ENCODE data around the gene HSPA12B. TPM values are rescaled to one million over a fixed set of nuclear protein-coding genes. Genes with fewer than 3 reads are reported as not detected.

The HSPA12B gene
- total and polyA plus RNA-seq, 2 donors (not counting 3 experiments of a cell fraction or from before 2014, with no cell fraction given) = 3.7 to 6.6 TPM

DNA sequence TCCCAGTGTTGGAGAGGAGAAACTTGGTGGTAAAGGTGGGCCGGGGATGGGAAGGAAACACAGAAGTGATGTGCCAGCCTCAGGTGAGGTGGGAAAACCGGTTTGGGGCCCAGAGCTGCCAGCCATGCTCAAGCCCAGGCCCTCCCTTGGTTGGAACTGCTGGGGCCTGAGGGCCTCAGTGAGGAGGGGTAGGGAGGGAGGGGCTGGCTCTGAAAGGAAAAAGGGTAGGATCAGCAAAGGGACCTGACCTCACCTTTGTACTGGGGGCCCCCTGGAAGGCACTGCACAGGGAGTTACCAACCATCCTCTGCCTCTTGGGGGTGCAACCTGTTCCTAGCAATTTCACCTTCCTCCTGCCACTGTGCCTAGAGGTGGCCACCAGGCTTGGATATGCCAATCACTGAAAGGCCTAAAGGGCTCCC, 50.6 kb downstream of the HSPA12B start:
- CTCF ChIA-PET = interaction anchor here (7.6 kb wide), 1 partner anchor 36 kb away, joined by 214 read pairs; the partner anchor contains the start of gene AP5S1
- no peak for FAIRE-seq

DNA sequence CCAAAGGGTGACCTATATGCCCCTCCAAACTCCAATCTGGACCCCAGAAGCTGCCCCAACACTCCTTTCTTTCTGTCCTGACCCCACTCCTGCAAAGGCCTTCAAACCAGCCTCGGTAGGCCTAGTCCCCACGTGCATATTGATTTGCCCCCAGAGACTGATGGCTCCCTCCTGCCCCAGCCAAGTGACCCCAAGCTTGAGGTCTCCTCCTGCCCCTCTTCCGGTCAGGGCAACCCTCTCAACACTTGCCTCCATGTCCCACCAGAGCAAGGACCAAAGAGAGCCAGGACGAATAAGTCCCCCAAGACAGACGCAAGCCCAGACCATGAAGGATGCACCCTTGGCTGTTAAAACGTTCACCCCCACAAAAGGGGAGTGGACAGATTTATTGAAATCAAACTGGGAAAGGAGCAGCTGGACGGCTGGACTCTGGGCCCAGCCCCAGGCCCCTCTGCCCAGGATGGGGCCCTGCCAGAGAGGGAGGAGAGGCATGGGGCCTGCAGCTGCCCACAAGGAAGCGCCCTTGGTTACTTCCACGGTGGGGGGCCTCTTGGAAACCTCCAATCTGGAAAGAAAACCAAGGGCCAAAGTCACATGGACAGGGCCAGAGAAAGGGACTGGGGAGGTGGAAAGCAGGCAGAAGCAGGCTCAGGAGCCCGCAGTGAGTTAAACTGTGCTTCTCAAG, 51.2 kb downstream of the HSPA12B start:
- intact Hi-C loops (cut with micrococcal nuclease) = no loop called here
- no peak overlapping the region for H3K9ac ChIP-seq (replicated peaks; ENCODE audit: extremely low read depth, insufficient read depth, low read length)

More for the DNA sequence above, 50.6 kb downstream of the HSPA12B start:
- TF ChIP-seq, protein P1, sequence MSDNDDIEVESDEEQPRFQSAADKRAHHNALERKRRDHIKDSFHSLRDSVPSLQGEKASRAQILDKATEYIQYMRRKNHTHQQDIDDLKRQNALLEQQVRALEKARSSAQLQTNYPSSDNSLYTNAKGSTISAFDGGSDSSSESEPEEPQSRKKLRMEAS (IDR thresholded peaks at IDR 0.05; ENCODE audit: insufficient read depth, insufficient read length) = no peak
- Histone ChIP-seq H3K27me3 (ENCODE audit: control insufficient read depth in 2 of 2, insufficient read depth in 2 of 2, low read length in 2 of 2) (peaks cover 8 to 18% of the 10 kb centered on the region in 2 experiments), H3K9ac (replicated peaks; ENCODE audit: extremely low read depth, insufficient read depth, low read length) (no peak overlapping the region), H3K9me3 (replicated peaks; ENCODE audit: control insufficient read depth, insufficient read depth, low read length) (no peaks in the 10 kb centered on the region), H3K4me2 (ENCODE audit: insufficient read depth, low read length) (no peak overlapping the region), H3K79me2 (ENCODE audit: control insufficient read depth, insufficient read depth, low read length) (peaks cover 31% of the 10 kb centered on the region), H4K20me1 (replicated peaks; ENCODE audit: control insufficient read depth, extremely low read depth, insufficient read depth, low read length) (no peaks in the 10 kb centered on the region), H3K27ac (ENCODE audit: insufficient read depth, low read depth, low read length) (no peak overlapping the region), H3K9me1 (replicated peaks; ENCODE audit: control insufficient read depth, extremely low read depth, insufficient read depth, low read length) (no peaks in the 10 kb centered on the region), H2AFZ (ENCODE audit: low read depth, low read length) (no peak overlapping the region), H3K36me3 (ENCODE audit: control insufficient read depth in 2 of 2, extremely low read depth in 1 of 2, insufficient read depth in 2 of 2, low read length in 2 of 2) (peaks cover 0 to 5% of the 10 kb centered on the region in 2 experiments), H3K4me3 (replicated peaks in 1 of 3; ENCODE audit: insufficient read depth in 1 of 3, low read depth in 1 of 3, low read length in 3 of 3) (no peak overlapping the region), H3K4me1 (ENCODE audit: control insufficient read depth, extremely low read depth, insufficient read depth, low read length) (peaks cover 25% of the 10 kb centered on the region)
- intact Hi-C loops (cut with micrococcal nuclease) (no loop called here), dilution Hi-C loops (cut with MboI; ENCODE audit: extremely low pct_ligation_motif_present, low sequenced_read_pairs) (no loop called here)
- no TSS peak for BruUV-seq (replicated peaks)
- POLR2A ChIA-PET = no interaction called here
- no peak for DNase-seq (ENCODE audit: low read depth, low spot score)

More for the DNA sequence above, 51.2 kb downstream of the HSPA12B start:
- POLR2A ChIA-PET = no interaction called here
- Histone ChIP-seq H3K4me2 (ENCODE audit: insufficient read depth, low read length) (no peak overlapping the region), H3K9me3 (replicated peaks; ENCODE audit: control insufficient read depth, insufficient read depth, low read length) (no peaks in the 10 kb centered on the region), H3K27ac (ENCODE audit: insufficient read depth, low read depth, low read length) (no peak overlapping the region), H3K27me3 (ENCODE audit: control insufficient read depth in 2 of 2, insufficient read depth in 2 of 2, low read length in 2 of 2) (peaks cover 5 to 12% of the 10 kb centered on the region in 2 experiments), H4K20me1 (replicated peaks; ENCODE audit: control insufficient read depth, extremely low read depth, insufficient read depth, low read length) (no peaks in the 10 kb centered on the region), H3K79me2 (ENCODE audit: control insufficient read depth, insufficient read depth, low read length) (peaks cover 31% of the 10 kb centered on the region), H3K4me1 (ENCODE audit: control insufficient read depth, extremely low read depth, insufficient read depth, low read length) (peaks cover 22% of the 10 kb centered on the region), H3K4me3 (replicated peaks in 1 of 3; ENCODE audit: insufficient read depth in 1 of 3, low read depth in 1 of 3, low read length in 3 of 3) (no peak overlapping the region), H3K9me1 (replicated peaks; ENCODE audit: control insufficient read depth, extremely low read depth, insufficient read depth, low read length) (no peaks in the 10 kb centered on the region), H3K36me3 (ENCODE audit: control insufficient read depth in 2 of 2, extremely low read depth in 1 of 2, insufficient read depth in 2 of 2, low read length in 2 of 2) (peaks cover 0 to 5% of the 10 kb centered on the region in 2 experiments), H2AFZ (ENCODE audit: low read depth, low read length) (no peak overlapping the region)
- CTCF ChIA-PET = interaction anchor here (7.6 kb wide), 1 partner anchor 35 kb away, joined by 214 read pairs; the partner anchor contains the start of gene AP5S1
- FAIRE-seq = no peak
- dilution Hi-C loops (cut with MboI; ENCODE audit: extremely low pct_ligation_motif_present, low sequenced_read_pairs) = no loop called here
- no peak for TF ChIP-seq EZH2 (IDR thresholded peaks at IDR 0.05; ENCODE audit: borderline replicate concordance, low read depth, low read length, severe bottlenecking)
- no peak for TF ChIP-seq GATA2 (IDR thresholded peaks at IDR 0.05; ENCODE audit: insufficient read depth, insufficient read length, low read depth, low read length)
- DNase-seq (ENCODE audit: low read depth, low spot score) = no peak
- no TSS peak for BruUV-seq (replicated peaks)
